ENCODE measurements around the gene MTTP. TPM values are rescaled to one million over a fixed set of nuclear protein-coding genes. Genes with fewer than 3 reads are reported as not detected.

The MTTP gene
- total RNA-seq, 2 donors from 2014 or later: 0.59 to 0.71 TPM

DNA sequence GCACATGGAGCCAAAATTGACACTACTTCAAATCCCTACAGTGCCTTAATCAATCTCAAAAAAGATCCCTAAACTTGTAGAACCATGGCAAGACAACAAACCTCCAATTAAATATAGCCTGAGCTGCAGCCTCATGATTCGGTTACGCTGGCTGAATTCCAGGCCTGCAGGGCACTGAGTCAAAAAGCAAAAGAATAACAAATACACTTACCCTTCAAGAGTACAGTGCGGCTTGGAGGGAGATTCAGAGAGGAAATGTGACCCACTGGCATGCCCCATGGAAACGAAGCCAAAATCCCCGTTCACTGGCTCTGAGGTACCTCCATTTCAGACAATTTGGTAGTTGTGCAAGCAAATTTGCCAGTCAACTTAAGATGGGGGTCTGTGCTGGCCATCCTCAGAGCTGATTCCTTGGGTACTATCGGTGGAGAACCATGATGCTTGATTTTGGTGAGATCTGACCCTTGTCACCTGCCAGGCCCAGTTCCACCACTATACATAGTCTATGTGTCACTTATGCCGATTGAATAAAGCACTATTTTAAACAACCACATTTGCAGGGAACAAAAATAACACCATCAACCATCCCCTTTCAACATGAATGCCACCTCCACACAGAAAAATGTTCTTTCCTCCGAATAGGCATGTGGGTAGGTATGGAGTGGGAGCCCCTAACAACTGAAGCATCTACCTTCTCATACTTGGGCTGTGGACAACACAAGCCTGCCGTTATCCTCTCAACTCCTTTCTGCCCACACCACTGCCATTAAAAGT, 80.9 kb downstream of the MTTP start:
- intact Hi-C loops (cut with DNase I): no loop called here
- DNase-seq (no peak), ATAC-seq (peak; percentile 53 to 56)

- ATAC-seq: peak in 1 of 2 donors; percentile 55
- intact Hi-C loops (cut with DNase I): no loop called here
- no peak for DNase-seq
These were observed 83.2 kb downstream of the MTTP start, which contains the start of gene C4orf54 for GRCh38 chr4:99657798-99658197. TSS of gene C4orf54 (minus strand) at chr4:99657828. CDS start at chr4:99654648, 3,180 bp downstream.

DNA sequence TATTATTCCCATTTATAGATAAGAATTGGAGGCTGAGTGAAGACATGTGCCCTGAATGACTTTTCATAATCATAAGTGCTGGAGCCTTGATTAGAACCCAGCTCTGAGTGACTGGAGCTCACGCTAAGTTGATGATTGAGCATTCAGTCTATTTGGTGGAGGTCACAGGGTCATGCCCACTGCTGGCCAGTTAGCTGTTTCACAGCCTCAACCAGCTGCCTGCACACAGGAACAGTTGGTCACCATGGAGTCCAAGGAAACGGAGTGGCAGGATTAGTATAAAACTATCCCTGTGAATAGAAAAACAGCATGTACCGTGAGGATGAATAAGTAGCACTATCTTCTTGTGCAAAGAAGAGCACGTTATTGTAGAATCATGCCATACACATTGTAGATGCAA, 84.0 kb downstream of the MTTP start:
- intact Hi-C loops (cut with DNase I): no loop called here
- ATAC-seq: peak in 1 of 2 donors; percentile 28
- DNase-seq: no peak

- intact Hi-C loops (cut with DNase I): loop anchor here in 1 of 2 donors (10.0 kb wide), 2 partner anchors 97 to 143 kb away; partner anchors contain the start of gene TRMT10A
- DNase-seq (no peak), ATAC-seq (peak; percentile 70 to 84)
These were observed 87.3 kb downstream of the MTTP start for GRCh38 chr4:99661907-99662306.

DNA sequence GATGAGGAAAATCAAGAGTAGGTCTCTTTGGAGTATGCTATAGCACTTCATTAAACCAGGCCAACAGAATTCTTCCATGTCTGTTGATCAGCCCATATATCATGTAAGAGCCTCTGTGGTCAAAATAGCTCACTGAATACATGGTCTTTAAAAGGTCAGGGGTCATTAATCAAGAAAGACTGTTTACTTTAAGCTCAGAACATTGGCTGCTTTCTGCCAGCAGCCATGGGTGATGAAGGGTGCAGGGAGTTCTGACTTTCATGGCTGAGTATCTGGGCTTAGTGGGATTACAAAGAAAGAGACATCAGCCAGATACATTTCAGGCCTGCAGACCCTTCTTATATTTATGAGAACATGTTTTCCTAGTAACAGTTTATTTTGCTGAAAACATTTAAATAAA, 90.1 kb downstream of the MTTP start:
- ATAC-seq: no peak
- intact Hi-C loops (cut with DNase I): loop anchor here in 1 of 2 donors (10.0 kb wide), 2 partner anchors 100 to 140 kb away; partner anchors contain the start of gene TRMT10A
- no peak for DNase-seq

- intact Hi-C loops (cut with DNase I): loop anchor here in 1 of 2 donors (10.0 kb wide), 2 partner anchors 101 to 139 kb away; partner anchors contain the start of gene TRMT10A
- DNase-seq: no peak
- ATAC-seq: no peak
These were observed 91.4 kb downstream of the MTTP start for GRCh38 chr4:99665983-99666382.

DNA sequence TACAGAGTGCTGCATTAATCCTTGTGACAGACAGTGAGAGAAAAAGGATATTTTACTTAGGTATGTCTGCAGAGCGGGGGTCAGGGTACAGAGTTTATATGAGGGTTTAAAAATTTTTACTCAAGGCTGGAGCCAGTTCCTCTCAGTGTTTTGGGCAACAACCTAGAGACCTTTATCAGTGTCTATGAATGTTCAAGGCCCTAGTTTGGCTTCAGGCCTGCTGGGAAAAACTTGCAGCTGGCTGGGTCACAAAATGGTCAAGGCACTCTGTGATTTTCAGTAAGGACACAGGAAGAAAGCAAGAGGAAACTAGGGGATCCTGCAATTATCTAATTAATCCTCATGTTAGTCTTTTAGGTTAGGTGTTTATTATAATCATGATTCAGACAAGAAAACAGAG, 93.8 kb downstream of the MTTP start:
- peak; percentile 53 to 61 for ATAC-seq
- intact Hi-C loops (cut with DNase I): loop anchor here in 1 of 2 donors (10.0 kb wide), 2 partner anchors 104 to 136 kb away; partner anchors contain the start of gene TRMT10A
- DNase-seq: no peak

GRCh38 chr4:99669084-99669483, 94.5 kb downstream of the MTTP start:
- DNase-seq (no peak), ATAC-seq (peak; percentile 69 to 85)
- intact Hi-C loops (cut with DNase I): loop anchor here in 1 of 2 donors (10.0 kb wide), 2 partner anchors 104 to 136 kb away; partner anchors contain the start of gene TRMT10A

- no peak for DNase-seq
- peak; percentile 27 to 72 for ATAC-seq
- intact Hi-C loops (cut with DNase I): no loop called here
These were observed 95.9 kb downstream of the MTTP start for GRCh38 chr4:99670409-99671073.

Other genes starting within 250 kb of the MTTP start
- gene ADH1C, start 222.1 kb upstream of the MTTP start, total RNA-seq: 1 to 10 TPM; 6.7 to 9.9 TPM
- gene ADH7, start 139.5 kb upstream of the MTTP start, total RNA-seq: not detected
- not detected for gene C4orf17, start 63.8 kb upstream of the MTTP start, total RNA-seq
- gene TRMT10A, start 10.8 kb upstream of the MTTP start, total RNA-seq: 1 to 10 TPM; 2.4 to 3.4 TPM
- 1 to 10 TPM; 1.7 to 3.2 TPM for gene C4orf54, start 83.0 kb downstream of the MTTP start, total RNA-seq
- 1 to 10 TPM in 1 of 2 donors, under 1 TPM in 1; 0.89 to 1.5 TPM for gene DAPP1, start 242.0 kb downstream of the MTTP start, total RNA-seq